ENCODE results near the gene DHX30.

Gene DHX30

GRCh38 chr3:47868306-47868705 lies 65.4 kb downstream of the DHX30 start:
- Histone ChIP-seq H3K27me3 (replicated peaks; ENCODE audit: control insufficient read depth, insufficient read depth, low read length) (no peaks in the 10 kb centered on the region), H3K4me3 (replicated peaks; ENCODE audit: low read depth, low read length) (no peak overlapping the region), H3K36me3 (ENCODE audit: control insufficient read depth, insufficient read depth, low read length) (peaks cover 47% of the 10 kb centered on the region)
- no peak for TF ChIP-seq CTCF (IDR thresholded peaks at IDR 0.05; ENCODE audit: insufficient read depth, low read length, poor library complexity, severe bottlenecking)
- DNase-seq (ENCODE audit: extremely low read depth, insufficient read length), result no peak

GRCh38 chr3:47870156-47870555 lies 67.2 kb downstream of the DHX30 start:
- Histone ChIP-seq H3K4me3 (replicated peaks; ENCODE audit: low read depth, low read length) (no peak overlapping the region), H3K36me3 (ENCODE audit: control insufficient read depth, insufficient read depth, low read length) (peaks cover 44% of the 10 kb centered on the region), H3K27me3 (replicated peaks; ENCODE audit: control insufficient read depth, insufficient read depth, low read length) (no peaks in the 10 kb centered on the region)
- DNase-seq (ENCODE audit: extremely low read depth, insufficient read length), result no peak
- TF ChIP-seq CTCF (IDR thresholded peaks at IDR 0.05; ENCODE audit: insufficient read depth, low read length, poor library complexity, severe bottlenecking), result no peak

GRCh38 chr3:47870702-47871260 lies 67.8 kb downstream of the DHX30 start:
- no peak for TF ChIP-seq CTCF (IDR thresholded peaks at IDR 0.05; ENCODE audit: insufficient read depth, low read length, poor library complexity, severe bottlenecking)
- Histone ChIP-seq H3K36me3 (ENCODE audit: control insufficient read depth, insufficient read depth, low read length) (peaks cover 42% of the 10 kb centered on the region), H3K4me3 (replicated peaks; ENCODE audit: low read depth, low read length) (no peak overlapping the region), H3K27me3 (replicated peaks; ENCODE audit: control insufficient read depth, insufficient read depth, low read length) (no peaks in the 10 kb centered on the region)
- DNase-seq (ENCODE audit: extremely low read depth, insufficient read length), result no peak

GRCh38 chr3:47871389-47871788 lies 68.5 kb downstream of the DHX30 start:
- DNase-seq (ENCODE audit: extremely low read depth, insufficient read length), result no peak
- Histone ChIP-seq H3K36me3 (ENCODE audit: control insufficient read depth, insufficient read depth, low read length) (peaks cover 42% of the 10 kb centered on the region), H3K27me3 (replicated peaks; ENCODE audit: control insufficient read depth, insufficient read depth, low read length) (no peaks in the 10 kb centered on the region), H3K4me3 (replicated peaks; ENCODE audit: low read depth, low read length) (no peak overlapping the region)
- TF ChIP-seq CTCF (IDR thresholded peaks at IDR 0.05; ENCODE audit: insufficient read depth, low read length, poor library complexity, severe bottlenecking), result no peak

GRCh38 chr3:47872916-47873315 lies 70.0 kb downstream of the DHX30 start:
- Histone ChIP-seq H3K4me3 (replicated peaks; ENCODE audit: low read depth, low read length) (no peak overlapping the region), H3K36me3 (ENCODE audit: control insufficient read depth, insufficient read depth, low read length) (peaks cover 34% of the 10 kb centered on the region), H3K27me3 (replicated peaks; ENCODE audit: control insufficient read depth, insufficient read depth, low read length) (no peaks in the 10 kb centered on the region)
- no peak for TF ChIP-seq CTCF (IDR thresholded peaks at IDR 0.05; ENCODE audit: insufficient read depth, low read length, poor library complexity, severe bottlenecking)
- DNase-seq (ENCODE audit: extremely low read depth, insufficient read length), result no peak

- no peak for DNase-seq (ENCODE audit: extremely low read depth, insufficient read length)
- TF ChIP-seq CTCF (IDR thresholded peaks at IDR 0.05; ENCODE audit: insufficient read depth, low read length, poor library complexity, severe bottlenecking), result no peak
- no peaks in the 10 kb centered on the region for H3K27me3 ChIP-seq (replicated peaks; ENCODE audit: control insufficient read depth, insufficient read depth, low read length)
- no peak overlapping the region for H3K4me3 ChIP-seq (replicated peaks; ENCODE audit: low read depth, low read length)
- H3K36me3 ChIP-seq (ENCODE audit: control insufficient read depth, insufficient read depth, low read length), result peaks cover 26% of the 10 kb centered on the region
Observed at GRCh38 chr3:47874438-47874837, 71.5 kb downstream of the DHX30 start.
